ENCODE measurements around the gene RNF40.

RNF40 gene

DNA sequence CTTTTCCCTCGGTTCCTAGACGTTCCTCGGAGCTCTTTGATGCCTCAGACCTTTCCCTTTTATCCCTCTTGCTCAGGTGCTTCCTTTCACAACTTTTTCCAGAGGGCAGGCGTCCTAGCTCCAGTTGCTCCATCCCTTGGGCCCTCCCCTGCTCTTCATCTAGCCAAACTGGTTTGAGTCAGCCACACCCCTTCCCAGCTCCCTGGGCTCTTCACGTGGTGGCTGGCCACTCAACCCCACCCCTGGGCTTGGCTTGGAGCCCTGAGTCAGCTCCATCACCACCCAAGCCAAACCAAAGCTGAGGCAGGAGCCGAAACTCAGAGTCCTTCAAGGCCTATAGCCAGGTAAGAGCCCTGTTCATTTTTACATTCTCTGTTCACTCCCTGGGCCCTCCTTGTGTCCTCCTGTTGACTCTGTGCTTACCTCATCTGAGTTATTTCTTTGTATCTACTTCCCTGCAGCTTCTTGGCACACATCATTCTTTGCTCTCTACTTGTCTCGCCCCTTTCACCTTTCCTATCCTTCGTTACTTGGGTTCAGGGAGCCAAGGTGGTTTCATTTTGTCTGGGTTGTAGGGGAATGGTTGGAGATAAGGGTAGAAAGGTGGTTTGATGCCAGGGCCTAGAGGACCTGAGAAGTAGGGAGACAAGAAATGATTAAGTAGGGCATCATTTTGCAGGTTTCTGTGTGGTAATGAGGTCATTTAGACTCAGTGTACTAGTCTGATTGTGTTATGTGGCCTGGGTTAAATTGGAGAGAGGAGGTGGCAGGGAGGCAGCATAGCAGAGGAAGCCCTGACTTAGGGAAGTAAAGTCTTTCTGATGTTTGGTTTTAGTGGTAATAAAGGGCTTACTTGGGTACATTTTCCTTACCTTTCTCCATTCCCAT, 21.5 kb upstream of the RNF40 start:
- H3K4me3 ChIP-seq (replicated peaks; ENCODE audit: low read depth, low read length) = no peak overlapping the region
- DNase-seq (ENCODE audit: extremely low read depth, low read depth) = peak; percentile 48

DNA sequence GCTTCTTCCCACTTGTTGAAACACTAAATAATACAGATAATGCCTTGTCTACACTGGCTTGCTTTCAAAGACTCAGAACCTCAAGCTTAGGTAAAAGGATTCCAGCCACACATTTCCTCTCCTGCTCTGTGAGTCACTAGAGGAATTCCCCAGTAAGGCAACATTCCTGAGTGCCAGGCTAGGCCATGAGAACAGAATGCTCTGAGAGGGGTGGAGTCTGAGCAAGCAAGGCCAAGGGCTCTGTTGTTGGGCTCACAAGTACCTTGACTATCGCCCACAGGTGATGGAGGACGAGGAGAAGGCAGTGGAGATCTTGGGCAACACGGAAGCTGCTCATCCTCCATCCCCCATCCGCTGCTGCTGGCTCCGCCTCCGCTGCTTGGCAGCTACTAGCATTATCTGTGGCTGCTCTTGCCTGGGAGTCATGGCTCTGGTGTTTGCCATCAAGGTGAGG, 20.6 kb upstream of the RNF40 start:
- TF ChIP-seq, protein P1, sequence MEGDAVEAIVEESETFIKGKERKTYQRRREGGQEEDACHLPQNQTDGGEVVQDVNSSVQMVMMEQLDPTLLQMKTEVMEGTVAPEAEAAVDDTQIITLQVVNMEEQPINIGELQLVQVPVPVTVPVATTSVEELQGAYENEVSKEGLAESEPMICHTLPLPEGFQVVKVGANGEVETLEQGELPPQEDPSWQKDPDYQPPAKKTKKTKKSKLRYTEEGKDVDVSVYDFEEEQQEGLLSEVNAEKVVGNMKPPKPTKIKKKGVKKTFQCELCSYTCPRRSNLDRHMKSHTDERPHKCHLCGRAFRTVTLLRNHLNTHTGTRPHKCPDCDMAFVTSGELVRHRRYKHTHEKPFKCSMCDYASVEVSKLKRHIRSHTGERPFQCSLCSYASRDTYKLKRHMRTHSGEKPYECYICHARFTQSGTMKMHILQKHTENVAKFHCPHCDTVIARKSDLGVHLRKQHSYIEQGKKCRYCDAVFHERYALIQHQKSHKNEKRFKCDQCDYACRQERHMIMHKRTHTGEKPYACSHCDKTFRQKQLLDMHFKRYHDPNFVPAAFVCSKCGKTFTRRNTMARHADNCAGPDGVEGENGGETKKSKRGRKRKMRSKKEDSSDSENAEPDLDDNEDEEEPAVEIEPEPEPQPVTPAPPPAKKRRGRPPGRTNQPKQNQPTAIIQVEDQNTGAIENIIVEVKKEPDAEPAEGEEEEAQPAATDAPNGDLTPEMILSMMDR (IDR thresholded peaks at IDR 0.05; ENCODE audit: low read depth, low read length, missing control alignments) = no peak
- H3K4me3 ChIP-seq (replicated peaks; ENCODE audit: low read depth, low read length) = no peak overlapping the region
- DNase-seq (ENCODE audit: extremely low read depth, low read depth) = peak; percentile 61

More for the DNA sequence above, 21.5 kb upstream of the RNF40 start:
- TF ChIP-seq, protein P1 (IDR thresholded peaks at IDR 0.05; ENCODE audit: low read depth, low read length, missing control alignments) = no peak

DNA sequence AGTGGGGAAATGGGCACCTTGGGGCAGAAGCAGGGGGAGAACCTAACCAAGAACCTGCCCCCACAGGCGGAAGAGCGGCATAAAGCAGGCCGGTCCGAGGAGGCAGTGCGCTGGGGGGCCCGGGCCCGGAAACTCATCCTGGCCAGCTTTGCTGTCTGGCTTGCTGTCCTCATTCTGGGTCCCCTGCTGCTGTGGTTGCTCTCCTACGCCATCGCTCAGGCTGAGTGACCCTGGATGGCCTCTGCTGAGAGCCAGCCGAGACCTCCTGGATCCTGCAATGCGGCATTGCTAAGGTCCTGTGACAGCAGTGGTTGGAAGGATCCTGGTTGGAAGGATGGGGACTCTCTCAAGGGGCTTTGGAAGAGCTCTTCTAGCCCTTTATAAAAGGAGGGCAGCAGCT, 18.4 kb upstream of the RNF40 start:
- TF ChIP-seq, protein P1 (IDR thresholded peaks at IDR 0.05; ENCODE audit: low read depth, low read length, missing control alignments) = no peak

DNA sequence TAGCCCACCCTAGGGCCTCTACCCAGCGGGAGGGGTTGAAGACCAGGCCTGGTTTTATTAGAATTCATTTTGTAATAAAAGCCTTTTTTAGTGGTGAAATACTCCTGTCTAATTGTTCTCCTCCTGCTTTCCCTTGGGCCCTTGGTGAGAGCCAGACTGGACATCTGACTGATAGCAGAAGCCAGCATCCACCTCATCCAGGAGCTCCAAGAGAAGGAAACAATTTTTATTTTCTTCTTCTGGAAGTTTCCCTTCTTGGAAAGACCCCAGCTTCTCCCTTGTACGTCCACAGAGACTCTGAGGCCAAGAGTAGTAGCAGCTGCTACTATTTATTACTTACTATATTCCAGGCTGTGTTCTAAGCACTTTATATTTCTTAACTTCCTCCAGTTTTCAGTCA, 17.9 kb upstream of the RNF40 start:
- TF ChIP-seq, protein P1 (IDR thresholded peaks at IDR 0.05; ENCODE audit: low read depth, low read length, missing control alignments) = no peak
- DNase-seq (ENCODE audit: extremely low read depth, low read depth) = no peak
- no peak overlapping the region for H3K4me3 ChIP-seq (replicated peaks; ENCODE audit: low read depth, low read length)

More for the DNA sequence above, 18.4 kb upstream of the RNF40 start:
- no peak for DNase-seq (ENCODE audit: extremely low read depth, low read depth)
- H3K4me3 ChIP-seq (replicated peaks; ENCODE audit: low read depth, low read length) = no peak overlapping the region

DNA sequence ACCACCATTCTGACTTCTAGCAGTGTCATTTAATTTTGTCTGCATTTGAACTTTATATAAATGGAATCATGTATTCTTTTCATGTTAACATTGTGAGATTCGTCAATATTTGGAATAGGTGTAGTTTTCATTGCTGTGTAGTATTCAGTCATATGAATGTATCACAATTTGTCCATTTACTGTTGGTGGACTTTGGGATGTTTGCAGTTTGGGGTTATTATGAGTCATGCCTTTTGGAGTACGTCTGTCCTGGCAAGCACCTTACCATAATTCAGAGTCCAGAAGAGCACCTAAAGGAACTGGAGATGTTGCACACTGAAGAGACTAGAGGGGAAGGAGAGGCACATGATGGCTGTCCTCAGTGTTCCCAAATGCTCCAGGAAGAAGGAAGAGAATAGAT, 17.0 kb upstream of the RNF40 start:
- TF ChIP-seq, protein P1 (IDR thresholded peaks at IDR 0.05; ENCODE audit: low read depth, low read length, missing control alignments) = no peak

DNA sequence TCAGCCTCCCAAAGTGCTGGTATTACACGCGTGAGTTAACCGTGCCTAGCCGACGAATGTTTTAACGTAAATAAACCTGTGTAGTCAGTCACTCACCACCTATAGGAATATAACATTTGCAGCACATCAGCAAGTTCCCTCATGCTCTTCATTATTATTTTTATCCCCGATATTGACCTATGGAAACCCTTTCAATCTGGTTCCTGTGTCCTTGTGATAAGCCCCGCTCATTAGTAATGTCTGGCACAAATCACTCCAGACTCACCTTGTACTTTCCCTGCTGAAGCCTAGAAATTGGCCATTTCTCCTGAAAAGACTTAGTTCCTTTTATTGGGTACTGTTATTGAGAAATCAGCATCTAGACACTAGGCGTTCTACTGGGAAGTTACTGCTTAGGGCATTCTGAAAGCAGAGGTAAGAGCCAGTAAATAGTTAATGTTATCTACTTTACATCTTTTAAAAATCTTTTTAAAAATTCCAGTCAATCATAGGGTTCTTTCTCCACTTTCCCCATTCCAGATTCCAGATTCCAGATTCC, 15.4 kb upstream of the RNF40 start:
- H3K4me3 ChIP-seq (replicated peaks; ENCODE audit: low read depth, low read length) = no peak overlapping the region
- no peak for DNase-seq (ENCODE audit: extremely low read depth, low read depth)
- TF ChIP-seq, protein P1 (IDR thresholded peaks at IDR 0.05; ENCODE audit: low read depth, low read length, missing control alignments) = no peak

More for the DNA sequence above, 17.0 kb upstream of the RNF40 start:
- no peak overlapping the region for H3K4me3 ChIP-seq (replicated peaks; ENCODE audit: low read depth, low read length)
- DNase-seq (ENCODE audit: extremely low read depth, low read depth) = no peak

Data from HFF-Myc (cell line).